Eye (tissue), 1 donor: Measurements from ENCODE around the gene OR13C4.
"Not testable (repeated sequence)": the region's sequence is repeated elsewhere in the genome, so short reads cannot be mapped to it uniquely, and the experiment has no call there.

Experiments
- DNase-seq: peaks from one replicate; pipeline ENCODE4 v3.0.0-alpha.2; 2015

Gene OR13C4

DNA sequence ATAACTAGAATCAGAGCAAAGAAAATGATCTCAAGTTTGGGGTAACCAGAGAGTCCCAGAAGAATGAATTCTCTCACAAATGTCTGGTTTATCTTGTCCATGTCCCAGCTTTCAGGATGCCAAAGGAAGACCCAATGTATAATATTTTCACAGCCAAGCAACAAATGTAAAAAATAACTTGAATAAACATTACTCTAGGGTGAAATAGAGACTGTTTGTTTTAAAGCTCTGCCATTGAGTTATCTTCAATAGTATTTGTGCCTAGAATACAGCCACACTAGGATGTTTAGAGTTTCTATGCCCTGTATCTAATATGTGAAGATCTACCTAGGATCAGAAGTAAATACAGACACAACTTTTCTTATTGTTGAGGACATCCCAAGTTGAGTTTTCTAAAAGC lies at the start of gene OR13C4:
TSS of gene OR13C4 (minus strand) at position 101 of the 400 bp plus-strand sequence. CDS start at position 101, 0 bp downstream.
- DNase-seq, result no peak

- DNase-seq, result no peak
These were observed 48.4 kb upstream of the OR13C4 start for GRCh38 chr9:104575456-104575855.

DNA sequence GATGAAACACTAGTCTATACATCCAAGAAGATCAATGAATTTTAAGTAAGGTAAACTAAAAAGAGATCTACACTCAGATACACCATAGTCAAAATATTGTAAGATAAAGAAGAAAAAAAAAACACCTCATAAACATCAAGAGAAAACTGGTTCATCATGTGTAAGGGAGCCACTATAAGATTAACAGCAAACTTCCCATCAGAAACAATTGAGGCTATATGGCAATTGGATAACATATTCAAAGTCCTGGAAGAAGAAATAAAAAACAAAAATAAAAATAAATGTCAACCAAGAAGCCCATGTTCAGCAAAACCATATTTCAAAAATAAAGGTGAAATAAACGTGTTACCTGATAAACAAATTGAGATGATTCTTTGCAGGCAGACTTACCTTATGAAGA lies 45.6 kb upstream of the OR13C4 start:
- DNase-seq, result no peak

GRCh38 chr9:104568868-104569267 lies 41.9 kb upstream of the OR13C4 start, which contains the start of gene OR13C8:
TSS of gene OR13C8 (plus strand) at chr9:104569168. CDS start at chr9:104569168, 0 bp downstream.
- DNase-seq, result no peak

DNA sequence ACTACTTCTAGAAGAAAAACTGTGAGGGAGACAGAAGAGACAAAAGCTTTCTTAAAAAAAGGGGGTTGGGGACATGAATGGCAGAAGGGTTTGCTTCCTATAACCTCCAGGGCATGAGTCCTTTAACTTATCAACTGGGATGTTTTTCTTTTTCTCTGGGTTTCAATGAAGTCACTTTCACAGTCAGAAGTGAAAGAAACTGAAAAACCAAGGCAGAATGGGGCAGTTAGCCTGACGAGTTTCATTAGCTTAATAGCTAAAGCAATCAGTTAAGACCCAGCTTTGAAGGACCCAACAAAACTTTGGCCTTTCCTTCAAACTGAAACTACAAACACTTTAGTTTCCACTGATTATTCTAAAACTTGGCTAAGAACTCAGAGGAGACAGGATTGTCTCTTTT lies 37.3 kb upstream of the OR13C4 start:
- no peak for DNase-seq

DNA sequence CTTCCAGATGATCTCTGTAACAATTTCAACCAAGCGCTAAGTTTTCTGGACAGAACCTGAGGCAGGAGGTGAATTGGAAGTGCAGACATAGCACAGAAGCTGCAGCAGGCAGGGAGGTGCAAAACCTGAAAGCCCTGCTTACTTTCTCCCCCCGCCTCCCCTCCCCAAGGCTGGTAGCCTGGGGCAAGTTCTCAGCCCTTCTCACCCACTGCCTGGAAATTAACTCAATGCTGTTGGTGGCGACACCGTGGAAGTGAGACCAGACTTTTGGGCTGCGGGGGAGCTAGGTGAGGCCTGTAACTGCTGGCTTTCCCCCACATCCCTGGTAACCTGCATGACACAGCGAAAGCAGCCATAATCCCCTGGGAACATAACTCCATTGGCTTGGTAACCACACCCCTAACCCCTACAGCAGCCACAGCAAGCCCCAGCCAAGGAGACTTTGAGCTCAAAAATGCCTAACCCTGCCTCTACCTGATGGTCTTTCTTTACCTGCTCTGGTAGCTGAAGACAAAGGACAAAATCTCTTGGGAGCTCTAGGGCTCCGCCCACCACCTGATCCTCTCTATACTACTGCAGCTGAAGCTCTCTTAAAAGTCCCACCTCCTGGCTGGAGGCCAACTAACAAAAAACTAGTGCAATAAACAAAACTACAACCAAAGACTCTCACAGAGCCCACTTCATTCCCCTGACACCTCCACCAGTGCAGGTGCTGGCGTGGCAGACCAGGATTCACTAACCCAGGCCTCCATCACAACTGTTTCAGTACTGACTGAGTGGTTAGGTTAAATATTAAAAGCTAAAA lies 30.0 kb upstream of the OR13C4 start:
- no peak for DNase-seq

- DNase-seq, result no peak
These were observed 28.5 kb upstream of the OR13C4 start for GRCh38 chr9:104555521-104555920.

GRCh38 chr9:104553261-104553660 lies 26.3 kb upstream of the OR13C4 start:
- no peak for DNase-seq

DNA sequence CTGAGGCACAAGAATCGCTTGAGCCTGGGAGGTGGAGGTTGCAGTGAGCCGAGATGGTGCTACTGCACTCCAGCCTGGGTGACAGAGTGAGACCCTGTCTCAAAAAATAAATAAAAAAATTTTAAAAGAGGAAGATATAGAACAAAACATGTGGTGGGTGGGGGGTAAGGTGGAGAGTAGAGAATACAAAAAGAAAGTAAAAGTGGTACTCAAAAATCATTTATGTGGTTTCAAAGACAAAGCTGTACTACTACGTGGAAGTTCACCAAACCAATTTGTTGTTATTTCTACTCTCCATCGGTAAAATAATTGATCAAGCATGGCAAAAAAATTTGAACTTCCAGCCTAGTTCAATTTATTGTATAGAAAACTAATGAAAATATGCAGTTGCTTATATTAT lies 17.6 kb upstream of the OR13C4 start:
- DNase-seq, result no peak

DNA sequence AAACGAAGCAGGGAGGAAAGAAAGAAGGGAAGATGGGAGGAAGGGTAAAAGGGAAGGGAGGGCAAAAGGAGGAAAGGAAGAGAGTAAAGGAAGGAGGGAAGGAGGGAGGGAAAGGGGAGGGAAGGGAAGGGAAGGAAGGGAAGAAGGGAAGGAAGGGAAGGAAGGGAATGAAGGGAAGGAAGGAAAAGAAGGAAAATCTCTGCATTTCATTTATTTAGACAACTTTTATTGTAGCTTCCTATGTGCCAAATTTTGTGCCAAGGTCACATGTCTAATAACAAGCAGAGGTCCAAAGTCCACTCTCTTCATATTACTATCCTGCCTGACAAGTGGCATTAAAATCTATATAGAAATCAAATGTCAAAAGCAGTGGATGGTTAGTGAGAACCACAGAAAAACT lies 12.3 kb upstream of the OR13C4 start:
- DNase-seq, result no peak

DNA sequence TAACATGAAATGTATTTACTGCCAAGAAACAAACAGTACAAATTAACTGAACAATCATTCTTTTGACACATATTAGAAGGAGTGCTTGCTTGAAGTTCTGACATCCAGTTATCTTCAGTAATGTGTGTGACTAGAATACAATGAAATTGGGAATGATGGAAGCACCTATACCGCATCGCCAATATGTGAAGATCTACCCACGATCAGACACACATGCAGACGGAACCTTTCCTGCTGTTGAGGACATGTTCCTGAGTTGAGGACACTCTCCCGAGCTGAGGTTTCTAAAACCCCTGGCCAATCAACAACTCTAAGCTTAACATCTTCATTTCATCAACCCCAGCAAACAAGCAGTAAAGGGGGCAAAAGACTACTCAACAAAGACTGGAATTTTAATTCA lies 9.7 kb upstream of the OR13C4 start, which contains the start of gene OR13C3:
TSS of gene OR13C3 (minus strand) at position 101 of the 400 bp plus-strand sequence. CDS start 133 bp downstream, outside the sequence.
- no peak for DNase-seq

GRCh38 chr9:104520241-104520640 lies 6.8 kb downstream of the OR13C4 start:
- not testable (repeated sequence) for DNase-seq

DNA sequence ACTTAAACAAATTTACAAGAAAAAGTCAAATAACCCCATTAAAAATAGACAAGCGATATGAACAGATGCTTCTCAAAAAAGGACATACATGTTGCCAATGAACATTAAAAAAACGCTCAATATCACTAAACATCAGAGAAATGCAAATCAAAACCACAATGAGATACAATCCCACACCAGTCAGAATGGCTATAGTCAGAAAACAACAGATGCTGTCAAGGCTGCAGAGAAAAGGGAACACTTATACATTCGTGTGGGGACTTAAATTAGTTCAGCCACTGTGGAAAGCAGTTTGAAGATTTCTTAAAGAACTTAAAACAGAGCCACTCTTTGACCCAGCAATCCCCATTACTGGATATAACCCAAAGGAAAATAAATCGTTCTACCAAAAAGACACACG lies 12.1 kb downstream of the OR13C4 start:
- no peak for DNase-seq

DNA sequence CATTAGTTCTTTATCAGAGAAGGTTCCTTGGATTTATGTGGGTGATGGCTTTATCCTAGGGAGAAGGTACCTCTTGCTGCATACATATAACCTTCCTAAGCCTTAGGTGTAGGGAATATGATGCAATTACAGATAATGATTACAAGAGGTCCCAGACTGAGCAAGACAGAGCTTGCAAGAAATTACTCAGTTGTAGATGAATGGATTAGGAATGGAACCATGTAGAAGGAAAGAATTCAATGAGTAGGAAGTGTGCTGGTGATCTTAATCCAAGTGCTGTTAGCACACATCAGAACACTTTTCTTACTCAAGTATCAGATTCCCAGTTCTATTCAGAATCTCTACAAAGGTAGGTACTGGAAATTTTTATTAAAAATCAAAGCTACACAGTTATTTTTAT lies 20.4 kb downstream of the OR13C4 start:
- DNase-seq, result no peak

- DNase-seq, result no peak
These were observed 23.0 kb downstream of the OR13C4 start, which contains the start of gene OR13F1 for GRCh38 chr9:104503963-104504362. TSS of gene OR13F1 (plus strand) at chr9:104504263. CDS start at chr9:104504263, 0 bp downstream.

- no peak for DNase-seq
These were observed 23.6 kb downstream of the OR13C4 start for GRCh38 chr9:104503440-104503839.

DNA sequence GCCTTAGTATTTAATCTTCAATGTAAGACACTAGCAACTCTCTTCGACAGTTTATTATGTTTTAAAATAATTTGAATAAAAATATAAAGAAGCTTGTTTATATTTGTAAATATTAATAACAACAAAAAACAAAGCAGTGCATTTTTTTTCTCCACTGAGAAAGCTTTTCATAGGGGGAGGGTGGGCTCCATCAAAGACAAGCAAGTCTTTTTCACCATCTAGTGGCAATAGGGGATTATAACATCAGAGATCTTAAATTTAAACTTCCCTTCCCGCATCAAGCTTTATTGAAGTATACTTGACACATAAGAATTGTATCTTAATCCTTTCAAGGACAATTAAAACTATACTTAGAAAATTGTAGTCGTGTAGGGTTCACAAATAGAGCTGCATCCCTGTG lies 32.2 kb downstream of the OR13C4 start:
- peak; percentile 42 for DNase-seq

DNA sequence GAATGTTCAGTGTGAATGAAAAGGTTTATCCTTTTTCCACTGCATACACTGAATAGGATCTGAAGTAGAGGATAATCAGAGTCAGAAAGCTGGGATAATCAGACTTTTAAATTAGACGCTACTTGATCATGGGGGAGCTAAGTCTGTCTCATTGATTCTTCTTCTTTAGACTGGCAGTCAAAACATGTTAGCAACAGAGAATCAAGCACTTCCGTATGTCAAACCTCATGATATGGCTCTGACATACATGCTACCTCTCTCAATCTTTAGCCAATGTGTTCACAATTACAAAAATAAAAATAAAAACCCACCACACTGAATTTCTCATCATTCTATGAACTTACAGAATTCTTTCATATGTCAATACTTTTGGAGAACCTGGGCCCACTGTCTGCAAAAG lies 42.0 kb downstream of the OR13C4 start:
- DNase-seq, result no peak

- no peak for DNase-seq
These were observed 44.0 kb downstream of the OR13C4 start for GRCh38 chr9:104482921-104483570.
